K562 (cell line): Measurements from ENCODE around the gene FRK. TPM values are rescaled to one million over a fixed set of nuclear protein-coding genes. Genes with fewer than 3 reads are reported as not detected.

Experiments
- POLR2A ChIP-seq: fragments of 450-650 bp; conservative IDR thresholded peaks from 2 replicates; pipeline ENCODE4 v1.6.1; 2016
- RCOR1 ChIP-seq, 2 experiments: IDR thresholded peaks; 2 replicates each; pipeline ENCODE4 v1.6.1; 2012; ENCODE audit warnings: low read depth in 2 of 2, low read length in 2 of 2, borderline replicate concordance in 1 of 2, improper control_type of control experiment in 1 of 2
- ZNF57 ChIP-seq: fragments of 450-650 bp; formaldehyde crosslinking; IDR thresholded peaks from 2 replicates; pipeline ENCODE4 v1.4.0; 2020; ENCODE audit warnings: mild to moderate bottlenecking, moderate library complexity
- polyA plus RNA-seq, 8 experiments: library from polyadenylated mRNA; depleted of rRNA in 4 of 8; stranded (reverse) in 5 of 8; unstranded in 3 of 8; fragments of >200 nt; fragmentation: Nextera tagmentation in 2 of 8; fragmentation: Illumina TruSeq in 1 of 8; extraction: Ambion mirVana in 2 of 8; extraction: Trizol in 1 of 8; gene quantifications; 2 replicates each; pipeline versions ENCODE4 v1.2.1 to v1.2.3, GENCODE V29; 2011 to 2014; ENCODE audit warnings: inconsistent platforms in 1 of 8, missing spikeins in 1 of 8
- total RNA-seq, 7 experiments: library from RNA; depleted of rRNA in 6 of 7; stranded (reverse); fragments of >200 nt in 6 of 7; fragmentation: Illumina TruSeq in 2 of 7; extraction: Trizol in 2 of 7; gene quantifications; 2 replicates each; pipeline versions ENCODE4 v1.2.1 to v1.2.3, GENCODE V29; 2011 to 2021; ENCODE audit warnings: low replicate concordance in 1 of 7
- TF ChIP-seq, protein P1 (sequence below), 2 experiments: fragments of 450-650 bp in 1 of 2; sonication (generic) in 1 of 2; formaldehyde crosslinking in 1 of 2; IDR thresholded peaks; 2 replicates each; pipeline versions ENCODE4 v1.7.1 to v1.9.0; 2016 to 2022; ENCODE audit warnings: inconsistent platforms in 1 of 2, mild to moderate bottlenecking in 1 of 2, missing genetic modification reagents in 1 of 2
- TF ChIP-seq, protein P2 (sequence below): sonication (generic); formaldehyde crosslinking; IDR thresholded peaks from 2 replicates; pipeline ENCODE4 v1.8.0; 2023; ENCODE audit warnings: mild to moderate bottlenecking, missing genetic modification reagents
- TF ChIP-seq, protein P3 (sequence below): sonication (generic); formaldehyde crosslinking; IDR thresholded peaks from 2 replicates; pipeline ENCODE4 v1.8.0; 2022; ENCODE audit warnings: mild to moderate bottlenecking, missing genetic modification reagents

The FRK gene
- total and polyA plus RNA-seq, 9 of the 15 experiments (the other 6 are each of a cell fraction or from before 2014, with no cell fraction given): 0.01 to 0.29 (median 0.09) TPM

DNA sequence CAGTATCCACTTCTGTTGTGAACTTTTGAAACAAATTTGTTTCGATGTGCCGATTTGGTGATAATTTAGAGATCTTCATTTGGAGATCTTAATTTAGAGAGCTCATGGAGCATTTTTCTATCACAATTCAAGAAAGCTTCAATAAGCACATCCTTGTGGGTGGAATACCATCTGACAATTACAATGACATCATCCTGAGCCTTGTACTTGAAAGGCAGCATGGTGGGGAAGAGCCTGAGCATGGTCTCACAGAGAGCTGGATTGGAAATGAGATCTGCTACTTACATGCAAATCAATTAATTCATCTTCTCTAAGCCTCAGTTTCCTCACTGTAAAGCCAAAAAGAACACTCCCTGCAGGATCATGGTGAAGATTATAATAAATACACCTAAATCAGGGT lies 75.9 kb downstream of the FRK start (continued):
- TF ChIP-seq, protein P1, sequence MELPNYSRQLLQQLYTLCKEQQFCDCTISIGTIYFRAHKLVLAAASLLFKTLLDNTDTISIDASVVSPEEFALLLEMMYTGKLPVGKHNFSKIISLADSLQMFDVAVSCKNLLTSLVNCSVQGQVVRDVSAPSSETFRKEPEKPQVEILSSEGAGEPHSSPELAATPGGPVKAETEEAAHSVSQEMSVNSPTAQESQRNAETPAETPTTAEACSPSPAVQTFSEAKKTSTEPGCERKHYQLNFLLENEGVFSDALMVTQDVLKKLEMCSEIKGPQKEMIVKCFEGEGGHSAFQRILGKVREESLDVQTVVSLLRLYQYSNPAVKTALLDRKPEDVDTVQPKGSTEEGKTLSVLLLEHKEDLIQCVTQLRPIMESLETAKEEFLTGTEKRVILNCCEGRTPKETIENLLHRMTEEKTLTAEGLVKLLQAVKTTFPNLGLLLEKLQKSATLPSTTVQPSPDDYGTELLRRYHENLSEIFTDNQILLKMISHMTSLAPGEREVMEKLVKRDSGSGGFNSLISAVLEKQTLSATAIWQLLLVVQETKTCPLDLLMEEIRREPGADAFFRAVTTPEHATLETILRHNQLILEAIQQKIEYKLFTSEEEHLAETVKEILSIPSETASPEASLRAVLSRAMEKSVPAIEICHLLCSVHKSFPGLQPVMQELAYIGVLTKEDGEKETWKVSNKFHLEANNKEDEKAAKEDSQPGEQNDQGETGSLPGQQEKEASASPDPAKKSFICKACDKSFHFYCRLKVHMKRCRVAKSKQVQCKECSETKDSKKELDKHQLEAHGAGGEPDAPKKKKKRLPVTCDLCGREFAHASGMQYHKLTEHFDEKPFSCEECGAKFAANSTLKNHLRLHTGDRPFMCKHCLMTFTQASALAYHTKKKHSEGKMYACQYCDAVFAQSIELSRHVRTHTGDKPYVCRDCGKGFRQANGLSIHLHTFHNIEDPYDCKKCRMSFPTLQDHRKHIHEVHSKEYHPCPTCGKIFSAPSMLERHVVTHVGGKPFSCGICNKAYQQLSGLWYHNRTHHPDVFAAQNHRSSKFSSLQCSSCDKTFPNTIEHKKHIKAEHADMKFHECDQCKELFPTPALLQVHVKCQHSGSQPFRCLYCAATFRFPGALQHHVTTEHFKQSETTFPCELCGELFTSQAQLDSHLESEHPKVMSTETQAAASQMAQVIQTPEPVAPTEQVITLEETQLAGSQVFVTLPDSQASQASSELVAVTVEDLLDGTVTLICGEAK (IDR thresholded peaks at IDR 0.05): no peak
- TF ChIP-seq, protein P1 (CRISPR knock-in tag; IDR thresholded peaks at IDR 0.05): no peak
- TF ChIP-seq POLR2A: no peak
- TF ChIP-seq, protein P2, sequence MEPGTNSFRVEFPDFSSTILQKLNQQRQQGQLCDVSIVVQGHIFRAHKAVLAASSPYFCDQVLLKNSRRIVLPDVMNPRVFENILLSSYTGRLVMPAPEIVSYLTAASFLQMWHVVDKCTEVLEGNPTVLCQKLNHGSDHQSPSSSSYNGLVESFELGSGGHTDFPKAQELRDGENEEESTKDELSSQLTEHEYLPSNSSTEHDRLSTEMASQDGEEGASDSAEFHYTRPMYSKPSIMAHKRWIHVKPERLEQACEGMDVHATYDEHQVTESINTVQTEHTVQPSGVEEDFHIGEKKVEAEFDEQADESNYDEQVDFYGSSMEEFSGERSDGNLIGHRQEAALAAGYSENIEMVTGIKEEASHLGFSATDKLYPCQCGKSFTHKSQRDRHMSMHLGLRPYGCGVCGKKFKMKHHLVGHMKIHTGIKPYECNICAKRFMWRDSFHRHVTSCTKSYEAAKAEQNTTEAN (CRISPR knock-in tag): no peak
- TF ChIP-seq ZNF57 (CRISPR knock-in tag): no peak
- TF ChIP-seq RCOR1 (IDR thresholded peaks at IDR 0.05; ENCODE audit: borderline replicate concordance in 1 of 2, low read depth in 2 of 2, low read length in 2 of 2): no peak
- TF ChIP-seq, protein P3, sequence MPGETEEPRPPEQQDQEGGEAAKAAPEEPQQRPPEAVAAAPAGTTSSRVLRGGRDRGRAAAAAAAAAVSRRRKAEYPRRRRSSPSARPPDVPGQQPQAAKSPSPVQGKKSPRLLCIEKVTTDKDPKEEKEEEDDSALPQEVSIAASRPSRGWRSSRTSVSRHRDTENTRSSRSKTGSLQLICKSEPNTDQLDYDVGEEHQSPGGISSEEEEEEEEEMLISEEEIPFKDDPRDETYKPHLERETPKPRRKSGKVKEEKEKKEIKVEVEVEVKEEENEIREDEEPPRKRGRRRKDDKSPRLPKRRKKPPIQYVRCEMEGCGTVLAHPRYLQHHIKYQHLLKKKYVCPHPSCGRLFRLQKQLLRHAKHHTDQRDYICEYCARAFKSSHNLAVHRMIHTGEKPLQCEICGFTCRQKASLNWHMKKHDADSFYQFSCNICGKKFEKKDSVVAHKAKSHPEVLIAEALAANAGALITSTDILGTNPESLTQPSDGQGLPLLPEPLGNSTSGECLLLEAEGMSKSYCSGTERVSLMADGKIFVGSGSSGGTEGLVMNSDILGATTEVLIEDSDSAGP (CRISPR knock-in tag): no peak
